Left lung (tissue), 10 donors: ENCODE data around the gene TTI1. TPM values are rescaled to one million over a fixed set of nuclear protein-coding genes. Genes with fewer than 3 reads are reported as not detected.

ENCODE experiments used
- ATAC-seq: fragments of 200-7000 bp; cut with Tn5 transposase; one replicate; pipeline ENCODE4 v1.9.1; 2020; ENCODE audit warnings: moderate library complexity
- DNase-seq, 4 donors: peaks; one replicate each; pipeline ENCODE4 v3.0.0-alpha.2; 2013 to 2020
- H3K27ac ChIP-seq, 2 donors: fragments of 200-600 bp; sonication (generic) in 1 of 2; one replicate each; pipeline versions ENCODE4 v1.5.0 to v1.8.0; 2020 to 2021
- H3K27me3 ChIP-seq, 2 donors: fragments of 200-600 bp; sonication (generic) in 1 of 2; one replicate each; pipeline versions ENCODE4 v1.5.0 to v1.8.0; 2020 to 2021
- H3K36me3 ChIP-seq, 2 donors: fragments of 200-600 bp; sonication (generic) in 1 of 2; one replicate each; pipeline versions ENCODE4 v1.5.0 to v1.8.0; 2020 to 2021
- H3K4me1 ChIP-seq, 2 donors: fragments of 200-600 bp; one replicate each; pipeline ENCODE4 v1.8.0; 2021
- H3K4me3 ChIP-seq, 2 donors: fragments of 200-600 bp; sonication (generic) in 1 of 2; one replicate each; pipeline versions ENCODE4 v1.5.0 to v1.8.0; 2020 to 2021; ENCODE audit warnings: mild to moderate bottlenecking in 1 of 2
- H3K9me3 ChIP-seq, 2 donors: fragments of 200-600 bp; sonication (generic) in 1 of 2; one replicate each; pipeline versions ENCODE4 v1.5.0 to v1.8.0; 2020 to 2021
- CTCF ChIP-seq, 2 donors: fragments of 200-600 bp; sonication (generic) in 1 of 2; IDR thresholded peaks; one replicate each; pipeline versions ENCODE4 v1.5.0 to v1.8.0; 2021; ENCODE audit warnings: antibody characterized with exemption in 2 of 2
- intact Hi-C, 2 donors: fragments of 100-400 bp; cut with DNase I; formaldehyde crosslinking; loops; one replicate each; pipeline versions ENCODE4 v1.11.2 to v1.14.2; 2022
- polyA plus RNA-seq, 6 donors: library from polyadenylated mRNA; unstranded; fragments of 120-200 nt; gene quantifications; one replicate each; pipeline ENCODE4 v1.2.1, GENCODE V29; 2013; ENCODE audit not compliant: insufficient read length in 6 of 6
- total RNA-seq, 2 donors: library from RNA; stranded (reverse); fragmentation: NEBNext Ultra II Directional; extraction: Animal tissue kit (Norgen Biotek cat#: 25700); gene quantifications; one replicate each; pipeline ENCODE4 v1.2.1, GENCODE V29; 2021
- donor health status: DM: no; HTN: yes; CAD: no.
- donor health status: DM: no; HTN: no; CAD: no.

TTI1 gene
- total and polyA plus RNA-seq, 8 donors = 16.9 to 32.5 (median 29.6) TPM

- H3K4me1 ChIP-seq = peaks cover 39 to 57% of the 10 kb centered on the region in 2 donors
- peaks cover 0 to 55% of the 10 kb centered on the region in 2 donors for H3K36me3 ChIP-seq
- no peaks in the 10 kb centered on the region for H3K27me3 ChIP-seq
- no peak overlapping the region for H3K4me3 ChIP-seq
- ATAC-seq = peak; percentile 68
- no peaks in the 10 kb centered on the region for H3K9me3 ChIP-seq
- peak overlapping the region in 1 of 2 donors; percentile 4 for H3K27ac ChIP-seq
- DNase-seq = peak in 1 of 4 donors; percentile 51
- intact Hi-C loops = loop anchor here in 1 of 2 donors (10.0 kb wide), 1 partner anchor 428 kb away; no protein-coding TSS in a partner anchor
- peak; percentile 48 to 61 for TF ChIP-seq CTCF (IDR thresholded peaks at IDR 0.05)
Measured at GRCh38 chr20:37992802-37993409, 40.4 kb downstream of the TTI1 start.

- H3K27ac ChIP-seq = no peak overlapping the region
Measured at GRCh38 chr20:37991908-37992307, 41.3 kb downstream of the TTI1 start.

GRCh38 chr20:37991157-37991866 is 41.9 kb downstream of the TTI1 start:
- peaks cover 39 to 70% of the 10 kb centered on the region in 2 donors for H3K4me1 ChIP-seq
- H3K27ac ChIP-seq = peak overlapping the region in 1 of 2 donors; percentile 75
- peaks cover 0 to 39% of the 10 kb centered on the region in 2 donors for H3K36me3 ChIP-seq
- no peaks in the 10 kb centered on the region for H3K27me3 ChIP-seq
- no peak for ATAC-seq
- no peak for DNase-seq
- H3K4me3 ChIP-seq = no peak overlapping the region
- TF ChIP-seq CTCF (IDR thresholded peaks at IDR 0.05) = no peak
- no peaks in the 10 kb centered on the region for H3K9me3 ChIP-seq
- intact Hi-C loops = loop anchor here in 1 of 2 donors (10.0 kb wide), 1 partner anchor 427 kb away; no protein-coding TSS in a partner anchor

More at GRCh38 chr20:37991908-37992307, 41.3 kb downstream of the TTI1 start:
- H3K4me3 ChIP-seq = no peak overlapping the region
- H3K27me3 ChIP-seq = no peaks in the 10 kb centered on the region
- no peak for ATAC-seq
- H3K36me3 ChIP-seq = peaks cover 0 to 45% of the 10 kb centered on the region in 2 donors
- intact Hi-C loops = loop anchor here in 1 of 2 donors (10.0 kb wide), 1 partner anchor 427 kb away; no protein-coding TSS in a partner anchor
- TF ChIP-seq CTCF (IDR thresholded peaks at IDR 0.05) = no peak
- peaks cover 39 to 64% of the 10 kb centered on the region in 2 donors for H3K4me1 ChIP-seq
- DNase-seq = no peak
- no peaks in the 10 kb centered on the region for H3K9me3 ChIP-seq

GRCh38 chr20:37990571-37991151 is 42.6 kb downstream of the TTI1 start:
- DNase-seq (peak; percentile 60 to 93 (median 88)), ATAC-seq (peak; percentile 33)
- Histone ChIP-seq H3K4me1 (peaks cover 39 to 76% of the 10 kb centered on the region in 2 donors), H3K27ac (peak overlapping the region; percentile 41 to 75), H3K4me3 (no peak overlapping the region), H3K36me3 (peaks cover 0 to 32% of the 10 kb centered on the region in 2 donors), H3K9me3 (no peaks in the 10 kb centered on the region), H3K27me3 (no peaks in the 10 kb centered on the region)
- no peak for TF ChIP-seq CTCF (IDR thresholded peaks at IDR 0.05)
- intact Hi-C loops = loop anchor here in 1 of 2 donors (10.0 kb wide), 1 partner anchor 426 kb away; no protein-coding TSS in a partner anchor
